A549 (cell line): ENCODE data around the gene CCDC73. TPM values are rescaled to one million over a fixed set of nuclear protein-coding genes. Genes with fewer than 3 reads are reported as not detected.

Experiments
- ATAC-seq, 2 experiments: fragments of 200-7000 bp in 1 of 2; fragments of >200 bp in 1 of 2; cut with Nextera tagmentation in 1 of 2; cut with Tn5 transposase in 1 of 2; 3 replicates each; pipeline versions ENCODE4 v1.8.0 to v1.9.1; 2018 to 2020; ENCODE audit warnings: mild to moderate bottlenecking in 1 of 2, moderate library complexity in 1 of 2
- CTCF ChIA-PET: fragments of 300-600 bp; sonication (Branson Sonifier 250); formaldehyde crosslinking; extraction: SDS; loops from one replicate; lab custom pipeline; 2021; ENCODE audit warnings: antibody characterized with exemption, inconsistent platforms; lab: Yijun Ruan, JAX
- POLR2A ChIA-PET: fragments of 350-600 bp; formaldehyde crosslinking; extraction: SDS; loops from one replicate; lab custom pipeline; 2021; ENCODE audit warnings: antibody characterized with exemption, inconsistent platforms; lab: Yijun Ruan, JAX
- DNase-seq, 2 experiments: peaks; one replicate each; pipeline versions ENCODE4 v3.0.0 to v3.0.0-alpha.2; 2011 to 2016; ENCODE audit warnings: low read depth in 1 of 2, low spot score in 1 of 2
- FAIRE-seq: peaks from 2 replicates; lab custom pipeline; 2011; peaks lifted over from hg19 to GRCh38; lab: Jason Lieb, UNC
- H3K27ac ChIP-seq, 2 experiments: fragments of >200 bp; sonication (Bioruptor Twin); formaldehyde crosslinking; 3 replicates each; pipeline ENCODE4 v1.5.1; 2016 to 2017
- H3K4me1 ChIP-seq: fragments of >200 bp; sonication (Bioruptor Twin); formaldehyde crosslinking; 3 replicates; pipeline ENCODE4 v1.6.1; 2016
- H3K4me2 ChIP-seq: fragments of >200 bp; sonication (Bioruptor Twin); formaldehyde crosslinking; 3 replicates; pipeline ENCODE4 v1.6.1; 2016
- H3K4me3 ChIP-seq: fragments of >200 bp; sonication (Bioruptor Twin); formaldehyde crosslinking; 3 replicates; pipeline ENCODE4 v1.5.1; 2016
- H3K9me3 ChIP-seq: fragments of >200 bp; sonication (Bioruptor Twin); formaldehyde crosslinking; 3 replicates; pipeline ENCODE4 v1.6.1; 2016
- FOSB ChIP-seq: fragments of 250-450 bp; sonication (Bioruptor Pico); IDR thresholded peaks from 2 replicates; pipeline ENCODE4 v1.5.0; 2020; ENCODE audit warnings: mild to moderate bottlenecking, moderate library complexity
- GATA3 ChIP-seq: IDR thresholded peaks from 2 replicates; pipeline ENCODE4 v1.6.1; 2012; ENCODE audit warnings: borderline replicate concordance
- HDAC2 ChIP-seq: fragments of 200-600 bp; sonication (generic); IDR thresholded peaks from 2 replicates; pipeline ENCODE4 v1.6.1; 2016
- HES2 ChIP-seq: fragments of >200 bp; sonication (Bioruptor Twin); formaldehyde crosslinking; IDR thresholded peaks from 2 replicates; pipeline ENCODE4 v1.6.1; 2016
- HOXA7 ChIP-seq: fragments of 250-450 bp; sonication (Bioruptor Pico); IDR thresholded peaks from 2 replicates; pipeline ENCODE4 v1.5.0; 2020; ENCODE audit warnings: mild to moderate bottlenecking, moderate library complexity
- JUN ChIP-seq, 2 experiments: fragments of >200 bp; sonication (Bioruptor Twin); formaldehyde crosslinking; IDR thresholded peaks; 2 replicates in 1 of 2; 3 replicates in 1 of 2; pipeline ENCODE4 v1.6.1; 2016 to 2017
- KDM1A ChIP-seq: fragments of 200-600 bp; sonication (generic); IDR thresholded peaks from 2 replicates; pipeline ENCODE4 v1.6.1; 2016; ENCODE audit warnings: low read depth, mild to moderate bottlenecking
- MAX ChIP-seq: IDR thresholded peaks from 2 replicates; pipeline ENCODE4 v1.6.1; 2012
- MYC ChIP-seq: IDR thresholded peaks from 2 replicates; pipeline ENCODE4 v1.6.1; 2012; ENCODE audit warnings: mild to moderate bottlenecking, inconsistent platforms, low read length, improper control_type of control experiment, borderline replicate concordance
- NPAS2 ChIP-seq: fragments of 250-450 bp; sonication (Bioruptor Pico); IDR thresholded peaks from 2 replicates; pipeline ENCODE4 v1.8.0; 2022; ENCODE audit warnings: mild to moderate bottlenecking, moderate library complexity, borderline replicate concordance
- NR3C1 ChIP-seq: fragments of >200 bp; sonication (Bioruptor Twin); formaldehyde crosslinking; IDR thresholded peaks from 3 replicates; pipeline ENCODE4 v1.6.1; 2017
- PHF8 ChIP-seq: fragments of 200-600 bp; sonication (generic); IDR thresholded peaks from 2 replicates; pipeline ENCODE4 v1.6.1; 2016; ENCODE audit warnings: low read depth, mild to moderate bottlenecking, antibody characterized with exemption, moderate library complexity, borderline replicate concordance
- POLR2AphosphoS2 ChIP-seq: conservative IDR thresholded peaks from 2 replicates; pipeline ENCODE4 v1.6.1; 2012; ENCODE audit warnings: low read length, improper control_type of control experiment, inconsistent platforms
- RARB ChIP-seq: fragments of 250-450 bp; sonication (Bioruptor Pico); IDR thresholded peaks from 2 replicates; pipeline ENCODE4 v1.8.0; 2021; ENCODE audit warnings: mild to moderate bottlenecking, moderate library complexity
- RCOR1 ChIP-seq: fragments of 150-350 bp; IDR thresholded peaks from 2 replicates; pipeline ENCODE4 v1.6.1; 2014; ENCODE audit warnings: antibody characterized with exemption, low read length, low read depth
- REST ChIP-seq: fragments of 200-600 bp; sonication (generic); IDR thresholded peaks from 2 replicates; pipeline ENCODE4 v1.6.1; 2016; ENCODE audit warnings: antibody characterized with exemption, mild to moderate bottlenecking, moderate library complexity
- SMC3 ChIP-seq: fragments of >200 bp; sonication (Bioruptor Twin); formaldehyde crosslinking; IDR thresholded peaks from 3 replicates; pipeline ENCODE4 v1.6.1; 2018; ENCODE audit warnings: inconsistent platforms
- SREBF2 ChIP-seq: fragments of 450-650 bp; IDR thresholded peaks from 2 replicates; pipeline ENCODE4 v1.6.1; 2014; ENCODE audit warnings: mild to moderate bottlenecking, moderate library complexity
- TP53 ChIP-seq: fragments of 250-450 bp; sonication (Bioruptor Pico); IDR thresholded peaks from 2 replicates; pipeline ENCODE4 v1.5.0; 2021; ENCODE audit warnings: mild to moderate bottlenecking, moderate library complexity
- ZC3H11A ChIP-seq: fragments of 450-650 bp; IDR thresholded peaks from 2 replicates; pipeline ENCODE4 v1.6.1; 2014; ENCODE audit warnings: antibody characterized with exemption, mild to moderate bottlenecking
- ZFP36 ChIP-seq: fragments of 450-650 bp; IDR thresholded peaks from 2 replicates; pipeline ENCODE4 v1.6.1; 2014; ENCODE audit warnings: borderline replicate concordance; ENCODE audit not compliant: partially characterized antibody
- ZNF302 ChIP-seq: fragments of 250-450 bp; sonication (Bioruptor Pico); IDR thresholded peaks from 2 replicates; pipeline ENCODE4 v1.9.0; 2021; ENCODE audit warnings: inconsistent platforms, mild to moderate bottlenecking, moderate library complexity
- WGBS: methylation state at CpG from one replicate; pipeline ENCODE4 v1.1.6; 2017; ENCODE audit errors: missing lambda C conversion rate; 5-methylcytosine and 5-hydroxymethylcytosine counted together
- polyA plus RNA-seq, 4 experiments: library from polyadenylated mRNA; depleted of rRNA in 3 of 4; stranded (reverse); fragments of >200 nt; fragmentation: RNase III in 1 of 4; extraction: RNeasy Plus Mini Kit Qiagen cat#74134 plus additional on column Dnase treatment in 1 of 4; gene quantifications; 2 replicates in 3 of 4; 3 replicates in 1 of 4; pipeline ENCODE4 v1.2.3, GENCODE V29; 2011 to 2017
- TF ChIP-seq, protein P1 (sequence below): IDR thresholded peaks from 2 replicates; pipeline ENCODE4 v1.6.1; 2012
- TF ChIP-seq, protein P2 (sequence below): IDR thresholded peaks from 2 replicates; pipeline ENCODE4 v1.6.1; 2012; ENCODE audit warnings: low read depth, borderline replicate concordance
- TF ChIP-seq, protein P3 (sequence below): fragments of 450-650 bp; IDR thresholded peaks from 2 replicates; pipeline ENCODE4 v1.6.1; 2014; ENCODE audit warnings: antibody characterized with exemption
- TF ChIP-seq, protein P4 (sequence below): fragments of 150-350 bp; IDR thresholded peaks from 2 replicates; pipeline ENCODE4 v1.6.1; 2014; ENCODE audit warnings: low read depth, mild to moderate bottlenecking, low read length

Gene CCDC73
- polyA plus RNA-seq, 2 of the 4 experiments (the other 2 are of a cell fraction) = 0.03 TPM; not detected in 1

DNA sequence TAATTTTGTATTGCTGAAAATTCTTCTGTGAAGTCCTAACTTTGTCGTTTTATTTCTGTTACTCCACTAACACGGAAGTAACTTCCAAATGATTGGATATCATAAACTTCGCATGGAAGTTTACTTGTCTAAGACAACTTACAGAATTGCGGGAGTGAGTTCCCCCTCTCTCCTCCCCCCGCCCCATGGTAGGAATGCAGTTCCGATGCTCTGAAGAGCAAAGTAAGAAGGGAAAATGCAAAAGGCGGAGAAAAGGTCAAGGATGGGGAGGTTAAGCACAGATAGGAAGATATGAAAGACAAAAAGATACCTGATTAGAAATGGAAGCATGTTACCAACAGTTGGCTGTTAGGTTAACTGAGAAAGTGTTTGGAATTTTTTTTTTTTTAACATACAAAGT is 209.5 kb downstream of the CCDC73 start:
- FAIRE-seq (no peak), DNase-seq (no peak), ATAC-seq (no peak)
- POLR2A ChIA-PET = no interaction called here
- Histone ChIP-seq H3K27ac (peak overlapping the region; percentile 92 to 99), H3K4me2 (peak overlapping the region; percentile 97), H3K4me1 (peaks cover 39% of the 10 kb centered on the region), H3K9me3 (no peaks in the 10 kb centered on the region), H3K4me3 (peak overlapping the region; percentile 89)
- WGBS = 5% methylated on average over 7 of the region's 7 CpGs
- CTCF ChIA-PET = no interaction called here
- TF ChIP-seq, protein P1, sequence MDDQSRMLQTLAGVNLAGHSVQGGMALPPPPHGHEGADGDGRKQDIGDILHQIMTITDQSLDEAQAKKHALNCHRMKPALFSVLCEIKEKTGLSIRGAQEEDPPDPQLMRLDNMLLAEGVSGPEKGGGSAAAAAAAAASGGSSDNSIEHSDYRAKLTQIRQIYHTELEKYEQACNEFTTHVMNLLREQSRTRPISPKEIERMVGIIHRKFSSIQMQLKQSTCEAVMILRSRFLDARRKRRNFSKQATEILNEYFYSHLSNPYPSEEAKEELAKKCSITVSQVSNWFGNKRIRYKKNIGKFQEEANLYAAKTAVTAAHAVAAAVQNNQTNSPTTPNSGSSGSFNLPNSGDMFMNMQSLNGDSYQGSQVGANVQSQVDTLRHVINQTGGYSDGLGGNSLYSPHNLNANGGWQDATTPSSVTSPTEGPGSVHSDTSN = no peak
- no peak for TF ChIP-seq HDAC2

DNA sequence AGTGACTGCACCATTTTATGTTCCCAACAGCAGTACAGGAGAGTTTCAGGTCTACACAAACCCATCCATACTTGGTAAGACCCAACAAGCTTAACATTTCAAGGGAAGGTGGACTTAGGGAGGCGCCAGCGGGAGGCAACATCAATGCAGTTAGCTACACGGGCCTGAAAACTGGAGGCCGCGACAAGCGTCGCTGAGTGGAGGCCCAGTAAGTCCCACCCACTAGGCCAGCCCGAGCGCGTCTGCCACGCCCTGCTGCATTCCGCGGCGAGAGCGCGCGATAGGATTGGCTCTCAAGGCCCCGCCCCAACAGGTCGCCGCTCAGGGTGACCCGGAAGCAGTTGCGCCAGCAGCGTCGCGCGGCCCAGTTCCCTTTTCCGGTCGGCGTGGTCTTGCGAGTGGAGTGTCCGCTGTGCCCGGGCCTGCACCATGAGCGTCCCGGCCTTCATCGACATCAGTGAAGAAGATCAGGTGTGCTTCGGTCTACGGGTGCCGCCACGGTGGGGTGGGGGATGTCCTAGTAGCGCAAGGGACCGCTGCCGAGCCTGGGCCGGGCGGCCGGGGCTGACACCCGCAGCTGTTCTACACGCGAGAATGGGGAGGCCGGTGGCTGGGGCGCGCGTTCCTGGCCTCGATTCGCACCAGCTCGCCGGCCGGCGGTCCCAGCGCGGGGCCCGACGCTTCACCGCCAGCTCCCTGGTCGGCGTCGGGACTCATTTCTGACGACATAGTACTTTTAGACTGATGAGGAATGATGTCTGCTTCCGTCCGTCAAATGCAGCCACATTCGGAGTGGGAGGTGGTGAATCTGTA is 210.8 kb downstream of the CCDC73 start, which contains the start of gene EIF3M:
Gene EIF3M, plus strand, starts transcription at position 373 of the 813 bp plus-strand sequence. Its CDS starts 57 bp downstream, at position 430.
- peak; percentile 72 to 99 for DNase-seq
- peak within 1 kb of the TSS; percentile 89 for H3K4me3 ChIP-seq
- no peak for FAIRE-seq
- ChIA-PET CTCF (interaction anchor here (0.8 to 1.1 kb wide), 3 partner anchors 8 to 261 kb away, joined by 3 to 4 read pairs (median 3); no protein-coding TSS in a partner anchor), POLR2A (interaction anchor here (0.7 to 1.4 kb wide), 5 partner anchors 11 to 199 kb away, joined by 3 read pairs; partner anchors contain the start of gene WT1)
- no peaks in the 10 kb centered on the region for H3K9me3 ChIP-seq
- peak within 1 kb of the TSS; percentile 92 to 99 for H3K27ac ChIP-seq
- WGBS = 3% methylated on average over 30 of the region's 70 CpGs
- H3K4me1 ChIP-seq = peaks cover 39% of the 10 kb centered on the region
- peak; percentile 96 to 98 for ATAC-seq
- peak within 1 kb of the TSS; percentile 97 for H3K4me2 ChIP-seq
- TF ChIP-seq MAX (peak; percentile 97), ZNF302 (no peak), JUN (IDR thresholded peaks at IDR 0.05) (peak; percentile 71 to 96; a peak in 4 of 5 replicates), SREBF2 (no peak), HES2 (no peak), RCOR1 (no peak), GATA3 (peak; percentile 15; the same call in 1 of the 2 replicates), FOSB (CRISPR knock-in tag) (no peak), SMC3 (no peak), HOXA7 (no peak), REST (no peak), NR3C1 (no peak), TP53 (peak; percentile 33; the same call in 1 of the 2 replicates), ZFP36 (no peak), HDAC2 (no peak), POLR2AphosphoS2 (no peak), ZC3H11A (no peak), MYC (peak; percentile 62; the same call in 1 of the 2 replicates), NPAS2 (CRISPR knock-in tag) (no peak), RARB (CRISPR knock-in tag) (no peak), KDM1A (no peak), PHF8 (peak; percentile 94)
- TF ChIP-seq, protein P2, sequence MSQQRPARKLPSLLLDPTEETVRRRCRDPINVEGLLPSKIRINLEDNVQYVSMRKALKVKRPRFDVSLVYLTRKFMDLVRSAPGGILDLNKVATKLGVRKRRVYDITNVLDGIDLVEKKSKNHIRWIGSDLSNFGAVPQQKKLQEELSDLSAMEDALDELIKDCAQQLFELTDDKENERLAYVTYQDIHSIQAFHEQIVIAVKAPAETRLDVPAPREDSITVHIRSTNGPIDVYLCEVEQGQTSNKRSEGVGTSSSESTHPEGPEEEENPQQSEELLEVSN = peak; percentile 74
- TF ChIP-seq, protein P3, sequence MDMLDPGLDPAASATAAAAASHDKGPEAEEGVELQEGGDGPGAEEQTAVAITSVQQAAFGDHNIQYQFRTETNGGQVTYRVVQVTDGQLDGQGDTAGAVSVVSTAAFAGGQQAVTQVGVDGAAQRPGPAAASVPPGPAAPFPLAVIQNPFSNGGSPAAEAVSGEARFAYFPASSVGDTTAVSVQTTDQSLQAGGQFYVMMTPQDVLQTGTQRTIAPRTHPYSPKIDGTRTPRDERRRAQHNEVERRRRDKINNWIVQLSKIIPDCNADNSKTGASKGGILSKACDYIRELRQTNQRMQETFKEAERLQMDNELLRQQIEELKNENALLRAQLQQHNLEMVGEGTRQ = no peak; the same call in 1 of the 2 replicates
- TF ChIP-seq, protein P1 = no peak
- TF ChIP-seq, protein P4, sequence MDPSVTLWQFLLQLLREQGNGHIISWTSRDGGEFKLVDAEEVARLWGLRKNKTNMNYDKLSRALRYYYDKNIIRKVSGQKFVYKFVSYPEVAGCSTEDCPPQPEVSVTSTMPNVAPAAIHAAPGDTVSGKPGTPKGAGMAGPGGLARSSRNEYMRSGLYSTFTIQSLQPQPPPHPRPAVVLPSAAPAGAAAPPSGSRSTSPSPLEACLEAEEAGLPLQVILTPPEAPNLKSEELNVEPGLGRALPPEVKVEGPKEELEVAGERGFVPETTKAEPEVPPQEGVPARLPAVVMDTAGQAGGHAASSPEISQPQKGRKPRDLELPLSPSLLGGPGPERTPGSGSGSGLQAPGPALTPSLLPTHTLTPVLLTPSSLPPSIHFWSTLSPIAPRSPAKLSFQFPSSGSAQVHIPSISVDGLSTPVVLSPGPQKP = no peak
